ENCODE data around the gene DSG3. TPM values are rescaled to one million over a fixed set of nuclear protein-coding genes. Genes with fewer than 3 reads are reported as not detected.
"Not testable (repeated sequence)": the region's sequence is repeated elsewhere in the genome, so short reads cannot be mapped to it uniquely, and the experiment has no call there.

Gene DSG3
- total and polyA plus RNA-seq, 2 of the 8 experiments (the other 6 are each of a cell fraction or from before 2014, with no cell fraction given) = 0.03 to 0.07 TPM

DNA sequence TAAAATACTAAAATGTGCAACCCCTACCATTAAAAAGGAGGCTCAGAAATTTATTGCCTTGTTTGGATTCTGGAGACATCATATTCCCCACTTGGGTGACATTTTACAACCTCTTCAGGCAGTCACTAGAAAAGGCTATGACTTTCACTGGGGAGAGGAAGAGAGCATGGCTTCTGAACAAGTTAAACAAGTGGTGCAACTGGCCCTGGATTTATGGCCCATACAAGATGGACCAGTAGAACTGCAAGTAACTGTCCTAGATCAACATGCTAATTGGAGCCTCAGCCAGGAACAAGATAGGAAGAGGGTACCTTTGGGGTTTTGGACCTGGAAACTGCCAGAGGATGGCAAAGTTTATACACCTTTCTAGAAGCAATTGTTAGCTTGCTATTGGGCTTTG, 46.4 kb downstream of the DSG3 start (continued):
- TF ChIP-seq, protein P1, sequence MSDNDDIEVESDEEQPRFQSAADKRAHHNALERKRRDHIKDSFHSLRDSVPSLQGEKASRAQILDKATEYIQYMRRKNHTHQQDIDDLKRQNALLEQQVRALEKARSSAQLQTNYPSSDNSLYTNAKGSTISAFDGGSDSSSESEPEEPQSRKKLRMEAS (IDR thresholded peaks at IDR 0.05) = no peak
- no peak for TF ChIP-seq EGR1 (IDR thresholded peaks at IDR 0.05; ENCODE audit: borderline replicate concordance, low read depth, low read length)

DNA sequence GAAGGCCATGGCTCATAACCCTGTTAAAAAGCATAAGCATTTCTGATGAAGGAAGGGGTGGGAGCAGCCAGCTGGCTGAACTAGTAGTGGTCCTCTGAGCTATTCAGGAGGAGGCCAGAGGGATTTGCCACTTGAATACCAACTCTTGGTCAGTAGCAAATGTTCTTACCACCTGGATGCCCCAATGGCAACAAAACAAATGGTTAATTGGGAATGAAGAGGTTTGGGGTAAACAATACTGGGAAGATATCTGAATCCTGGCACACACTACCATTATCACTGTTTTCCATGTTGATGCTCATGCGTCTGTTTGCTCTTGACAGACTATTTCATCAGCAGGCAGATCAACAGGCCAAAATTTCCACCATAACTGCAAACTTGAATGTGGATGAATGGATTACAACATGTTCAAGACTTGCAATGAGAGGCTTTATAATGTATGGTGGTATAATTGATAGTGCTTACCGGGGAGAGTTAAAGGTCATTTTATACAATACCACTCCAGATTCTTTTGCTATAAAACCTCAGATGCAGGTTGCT, 47.2 kb downstream of the DSG3 start:
- H4K5ac ChIP-seq (ENCODE audit: insufficient read length, low read depth, low read length); H2BK20ac ChIP-seq (ENCODE audit: low read length); H4K91ac ChIP-seq (replicated peaks; ENCODE audit: insufficient read length, low read length); FAIRE-seq; H3K4me3 ChIP-seq (ENCODE audit: extremely low read depth in 1 of 4, insufficient read depth in 2 of 4, low read depth in 3 of 4, low read length in 4 of 4); H3K18ac ChIP-seq (ENCODE audit: extremely low read depth, low read length); H3K56ac ChIP-seq (replicated peaks; ENCODE audit: insufficient read length, low read depth, low read length); H3K27ac ChIP-seq (ENCODE audit: low read depth, low read length); H3K4ac ChIP-seq (replicated peaks; ENCODE audit: insufficient read length, low read depth, low read length); H4K8ac ChIP-seq (ENCODE audit: extremely low read depth, insufficient read depth, low read length); H2BK15ac ChIP-seq (ENCODE audit: low read length); H3K23ac ChIP-seq (ENCODE audit: insufficient read length); H4K20me1 ChIP-seq (replicated peaks in 1 of 2; ENCODE audit: control insufficient read depth in 1 of 2, insufficient read depth in 2 of 2, low read length in 2 of 2); DNase-seq (ENCODE audit: low read depth in 1 of 2, low spot score in 2 of 2); H2AFZ ChIP-seq (ENCODE audit: low read length); H2AK5ac ChIP-seq (ENCODE audit: low read depth, low read length); H3K4me1 ChIP-seq (replicated peaks in 1 of 4; ENCODE audit: control insufficient read depth in 3 of 4, insufficient read depth in 4 of 4, low read length in 3 of 4); POLR2A ChIA-PET (ENCODE audit: partially characterized antibody); H3K4me2 ChIP-seq (ENCODE audit: insufficient read depth in 1 of 2, low read depth in 2 of 2, low read length in 2 of 2); H3K23me2 ChIP-seq (ENCODE audit: low read depth, low read length); H3K9ac ChIP-seq (replicated peaks in 1 of 4; ENCODE audit: extremely low read depth in 1 of 4, low read depth in 3 of 4, low read length in 3 of 4); H2BK120ac ChIP-seq (replicated peaks; ENCODE audit: low read depth, low read length); H3K36me3 ChIP-seq (ENCODE audit: control insufficient read depth in 2 of 4, insufficient read depth in 4 of 4, low read length in 3 of 4); H3K9me3 ChIP-seq (ENCODE audit: insufficient read depth in 2 of 2, low read depth in 1 of 2, low read length in 1 of 2); H2BK5ac ChIP-seq (ENCODE audit: low read depth, low read length); H3K27me3 ChIP-seq (replicated peaks in 1 of 4; ENCODE audit: control insufficient read depth in 3 of 4, extremely low read depth in 1 of 4, insufficient read depth in 3 of 4, low read length in 3 of 4); H2BK12ac ChIP-seq (ENCODE audit: low read depth, low read length); H3K14ac ChIP-seq (ENCODE audit: insufficient read length); H3K79me1 ChIP-seq (ENCODE audit: low read depth, low read length): not testable (repeated sequence)
- CTCF ChIA-PET (ENCODE audit: partially characterized antibody) = interaction anchor here (0.8 to 1.6 kb wide), 5 partner anchors 12 to 250 kb away, joined by 3 to 4 read pairs (median 3); no protein-coding TSS in a partner anchor
- WGBS, 2 experiments (ENCODE audit: extremely low coverage in 1 of 2, insufficient coverage in 1 of 2, insufficient read length in 1 of 2, insufficient replicate concordance in 2 of 2, low coverage in 1 of 2, low lambda C conversion rate in 2 of 2, missing lambda C conversion rate in 1 of 2) = 93% methylated on average over 2 of the region's 2 CpGs; no CpG with 5 or more reads in 1 of the 2 experiments
- peaks cover 3 to 13% of the 10 kb centered on the region in 2 experiments; a peak in 3 of 4 replicates for H3K79me2 ChIP-seq (ENCODE audit: control insufficient read depth in 1 of 2, insufficient read depth in 2 of 2, low read length in 2 of 2)

All from H1 (cell line).